Small intestine (tissue), 7 donors: ENCODE results near the gene PPP2R2D. TPM values are rescaled to one million over a fixed set of nuclear protein-coding genes. Genes with fewer than 3 reads are reported as not detected.
"Not testable (repeated sequence)": the region's sequence is repeated elsewhere in the genome, so short reads cannot be mapped to it uniquely, and the experiment has no call there.

ENCODE experiments used
- DNase-seq, 2 donors: peaks; one replicate each; pipeline versions ENCODE4 v3.0.0 to v3.0.0-alpha.2; 2013
- FAIRE-seq: peaks from 2 replicates; lab custom pipeline; 2012; peaks lifted over from hg19 to GRCh38; lab: Jason Lieb, UNC
- H3K27ac ChIP-seq, 3 donors: one replicate each; pipeline ENCODE4 v1.5.1; 2013; ENCODE audit warnings: low read length in 2 of 3, mild to moderate bottlenecking in 2 of 3, control low read depth in 1 of 3, inconsistent platforms in 1 of 3, low read depth in 1 of 3, moderate library complexity in 1 of 3
- H3K27me3 ChIP-seq, 3 donors: one replicate each; pipeline ENCODE4 v1.6.1; 2013; ENCODE audit warnings: low read length in 3 of 3, inconsistent platforms in 1 of 3; ENCODE audit not compliant: control insufficient read depth in 3 of 3, insufficient read depth in 3 of 3
- H3K36me3 ChIP-seq, 3 donors: one replicate each; pipeline ENCODE4 v1.6.1; 2013; ENCODE audit warnings: low read length in 3 of 3, inconsistent platforms in 1 of 3, low read depth in 1 of 3, mild to moderate bottlenecking in 1 of 3, moderate library complexity in 1 of 3; ENCODE audit not compliant: control insufficient read depth in 3 of 3, insufficient read depth in 2 of 3
- H3K4me1 ChIP-seq, 3 donors: one replicate each; pipeline ENCODE4 v1.6.1; 2013; ENCODE audit warnings: low read length in 2 of 3, inconsistent platforms in 1 of 3, low read depth in 1 of 3, mild to moderate bottlenecking in 1 of 3, moderate library complexity in 1 of 3; ENCODE audit not compliant: control insufficient read depth in 3 of 3, insufficient read depth in 2 of 3
- H3K4me3 ChIP-seq, 3 donors: one replicate each; pipeline ENCODE4 v1.5.1; 2013; ENCODE audit warnings: low read length in 3 of 3, control low read depth in 1 of 3, inconsistent platforms in 1 of 3, low read depth in 1 of 3, mild to moderate bottlenecking in 1 of 3, moderate library complexity in 1 of 3
- H3K9me3 ChIP-seq, 2 donors: one replicate each; pipeline ENCODE4 v1.6.1; 2013; ENCODE audit warnings: low read depth in 1 of 2, low read length in 1 of 2; ENCODE audit not compliant: control insufficient read depth in 2 of 2, insufficient read depth in 1 of 2
- WGBS, 3 donors: extraction: QIAGEN DNeasy Blood & Tissue Kit; methylation state at CpG; one replicate each; pipeline ENCODE4 v1.1.7; 2013; 5-methylcytosine and 5-hydroxymethylcytosine counted together
- polyA plus RNA-seq, 4 donors: library from polyadenylated mRNA; stranded (reverse) in 3 of 4; unstranded in 1 of 4; fragments of 200-250 nt in 3 of 4; fragments of 120-200 nt in 1 of 4; gene quantifications; one replicate each; pipeline versions ENCODE4 v1.2.1 to v1.2.3, GENCODE V29; 2013
- donor health status: healthy with polysubstance abuse.
- donor health status: control.
- donor health status: control.
- donor health status: Bipolar disorder and iron deficiency.
- donor health status: healthy.

Gene PPP2R2D
- polyA plus RNA-seq, 4 donors: 15.5 to 35.3 (median 23.2) TPM

DNA sequence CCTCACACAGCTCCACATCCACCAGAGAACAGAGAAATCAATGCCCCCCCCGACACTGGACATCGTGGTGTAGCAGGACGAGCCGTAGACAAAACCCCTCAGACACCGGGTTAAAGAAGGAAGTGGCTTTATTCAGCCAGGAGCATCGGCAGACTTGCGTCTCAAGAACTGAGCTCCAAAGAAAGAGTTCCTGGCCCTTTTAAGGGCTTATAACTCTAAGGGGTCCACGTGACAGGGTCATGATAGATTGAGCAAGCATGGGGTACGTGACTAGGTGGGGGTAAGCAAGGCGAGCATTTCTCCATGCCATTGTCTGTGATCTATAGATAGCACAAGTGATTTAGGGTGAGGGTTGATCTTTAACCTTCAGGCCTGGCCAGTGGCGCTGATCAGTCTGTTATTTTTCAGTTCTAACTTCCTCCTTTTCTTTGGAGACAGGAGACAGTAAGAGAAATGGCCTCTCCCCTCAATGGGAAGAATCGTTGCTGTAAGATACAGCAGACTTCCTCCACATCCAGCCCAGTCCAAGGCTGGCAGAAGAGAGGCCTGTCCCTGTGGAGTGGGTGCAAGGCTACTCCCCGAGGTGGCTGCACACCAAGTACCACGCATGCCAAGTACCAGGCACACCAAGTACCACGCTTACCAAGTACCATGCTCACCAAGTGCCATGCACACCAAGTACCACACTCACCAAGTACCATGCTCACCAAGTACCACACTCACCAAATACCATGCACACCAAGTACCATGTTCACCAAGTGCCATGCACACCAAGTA is 19.5 kb upstream of the PPP2R2D start:
- FAIRE-seq (no peak), DNase-seq (no peak)
- Histone ChIP-seq H3K4me1 (peaks cover 0 to 5% (median 0%) of the 10 kb centered on the region in 3 donors), H3K9me3 (peaks cover 0 to 6% of the 10 kb centered on the region in 2 donors), H3K27me3 (no peaks in the 10 kb centered on the region), H3K27ac (no peak overlapping the region), H3K4me3 (no peak overlapping the region), H3K36me3 (no peaks in the 10 kb centered on the region)
- 72 to 77% (median 72%) methylated on average over 15 of the region's 15 CpGs for WGBS, 3 donors

DNA sequence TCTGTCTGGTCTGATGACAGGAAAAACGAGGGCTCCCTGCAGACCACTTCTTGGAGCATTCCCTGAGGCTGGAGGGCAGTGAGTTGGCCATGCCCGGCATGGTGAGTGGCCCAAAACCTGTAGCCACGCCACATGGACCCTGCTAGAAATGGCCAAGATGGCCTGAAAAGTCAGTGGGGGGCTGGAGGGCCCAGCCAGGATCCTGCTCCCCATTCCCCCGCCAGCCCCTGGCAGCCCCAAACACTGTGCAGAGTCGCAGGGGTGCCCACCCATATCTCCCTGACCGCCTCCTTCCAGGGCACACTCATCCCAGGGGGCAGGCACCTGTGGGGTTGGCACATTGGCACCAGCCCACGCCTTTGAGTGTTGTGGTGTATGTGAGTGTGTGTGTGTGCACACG is 18.7 kb upstream of the PPP2R2D start:
- Histone ChIP-seq H3K4me1 (peaks cover 0 to 5% (median 0%) of the 10 kb centered on the region in 3 donors), H3K36me3 (no peaks in the 10 kb centered on the region), H3K27me3 (no peaks in the 10 kb centered on the region), H3K27ac (no peak overlapping the region), H3K4me3 (no peak overlapping the region), H3K9me3 (peaks cover 0 to 6% of the 10 kb centered on the region in 2 donors)
- WGBS, 3 donors: 86 to 93% (median 89%) methylated on average over 8 of the region's 8 CpGs
- no peak for DNase-seq
- no peak for FAIRE-seq

- Histone ChIP-seq H3K36me3 (no peaks in the 10 kb centered on the region), H3K4me1 (peaks cover 0 to 5% (median 0%) of the 10 kb centered on the region in 3 donors), H3K27ac (no peak overlapping the region), H3K4me3 (no peak overlapping the region), H3K9me3 (peaks cover 0 to 6% of the 10 kb centered on the region in 2 donors), H3K27me3 (no peaks in the 10 kb centered on the region)
- FAIRE-seq: no peak
- 76 to 87% (median 84%) methylated on average over 9 to 10 of the region's 10 CpGs for WGBS, 3 donors
- DNase-seq: no peak
Measured at GRCh38 chr10:131882590-131883451, 18.0 kb upstream of the PPP2R2D start.

- WGBS, 3 donors: 42 to 61% (median 61%) methylated on average over 7 of the region's 7 CpGs
- not testable (repeated sequence) for H3K4me1 ChIP-seq, DNase-seq, H3K27me3 ChIP-seq, H3K4me3 ChIP-seq, H3K9me3 ChIP-seq, H3K27ac ChIP-seq, FAIRE-seq, H3K36me3 ChIP-seq
Measured at GRCh38 chr10:131883621-131884393, 17.0 kb upstream of the PPP2R2D start.

DNA sequence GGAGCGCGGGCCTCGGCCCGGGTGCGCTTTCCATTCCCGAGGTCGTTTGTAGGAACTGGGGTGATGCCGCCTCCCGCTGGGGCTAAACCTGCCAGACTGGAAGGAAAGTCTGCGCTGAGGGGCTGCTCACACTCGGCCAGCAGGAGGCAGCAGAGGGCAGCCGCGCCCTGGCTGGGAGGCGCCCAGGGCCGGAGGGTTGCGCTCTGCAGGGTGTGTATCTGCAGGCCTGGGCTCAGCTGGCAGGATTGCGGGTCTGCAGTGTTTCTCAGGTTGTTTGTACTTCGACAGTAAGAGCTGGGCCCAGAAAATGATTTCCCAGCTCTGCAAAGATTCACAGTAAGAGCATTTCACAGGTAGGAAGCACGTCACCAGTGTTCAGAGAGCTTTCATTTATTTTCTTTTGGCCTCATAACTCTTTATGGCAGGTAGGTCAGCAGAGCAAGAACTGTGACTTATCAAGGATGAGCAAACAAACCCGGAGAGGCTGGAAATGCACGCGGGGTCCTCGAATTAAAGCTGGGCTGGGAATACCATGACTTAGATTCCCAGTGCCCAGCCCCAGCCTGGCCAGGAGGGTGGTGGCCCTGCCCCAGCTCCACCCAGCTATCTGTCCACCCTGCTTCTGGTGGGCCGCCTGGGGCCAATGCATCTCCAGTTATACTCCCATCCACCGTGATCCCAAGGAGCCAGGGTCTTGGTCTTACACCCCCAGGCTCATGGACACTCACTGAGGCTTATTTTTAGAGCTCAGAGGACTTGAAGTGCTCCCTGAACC is 15.2 kb upstream of the PPP2R2D start:
- FAIRE-seq: no peak
- peaks cover 0 to 5% (median 0%) of the 10 kb centered on the region in 3 donors for H3K4me1 ChIP-seq
- 10 to 17% (median 13%) methylated on average over 25 of the region's 25 CpGs for WGBS, 3 donors

GRCh38 chr10:131886237-131886636 is 14.6 kb upstream of the PPP2R2D start:
- FAIRE-seq: no peak
- H3K9me3 ChIP-seq: peaks cover 0 to under 1% of the 10 kb centered on the region in 2 donors
- WGBS, 3 donors: 68 to 78% (median 75%) methylated on average over 10 of the region's 10 CpGs
- no peak overlapping the region for H3K27ac ChIP-seq
- H3K27me3 ChIP-seq: no peaks in the 10 kb centered on the region
- H3K36me3 ChIP-seq: no peaks in the 10 kb centered on the region
- peaks cover 0 to 5% (median 0%) of the 10 kb centered on the region in 3 donors for H3K4me1 ChIP-seq
- H3K4me3 ChIP-seq: no peak overlapping the region
- DNase-seq: no peak

More for the DNA sequence above, 15.2 kb upstream of the PPP2R2D start:
- H3K36me3 ChIP-seq: no peaks in the 10 kb centered on the region
- peaks cover 0 to 6% of the 10 kb centered on the region in 2 donors for H3K9me3 ChIP-seq
- H3K27ac ChIP-seq: no peak overlapping the region
- DNase-seq: peak; percentile 75 to 89
- H3K4me3 ChIP-seq: no peak overlapping the region
- no peaks in the 10 kb centered on the region for H3K27me3 ChIP-seq

- WGBS, 3 donors: 65 to 71% (median 69%) methylated on average over 6 of the region's 6 CpGs
- Histone ChIP-seq H3K4me1 (peaks cover 0 to 5% (median 0%) of the 10 kb centered on the region in 3 donors), H3K27ac (no peak overlapping the region), H3K36me3 (no peaks in the 10 kb centered on the region), H3K4me3 (no peak overlapping the region), H3K27me3 (peaks cover 0 to 2% (median 0%) of the 10 kb centered on the region in 3 donors), H3K9me3 (no peaks in the 10 kb centered on the region)
- FAIRE-seq: no peak
- no peak for DNase-seq
Measured at GRCh38 chr10:131888186-131888604, 12.6 kb upstream of the PPP2R2D start.
